SK-N-SH (cell line): ENCODE results near the gene SLC5A2. TPM values are rescaled to one million over a fixed set of nuclear protein-coding genes. Genes with fewer than 3 reads are reported as not detected.

ENCODE experiments used
- CTCF ChIA-PET: fragments of 300-600, 350-600 bp; formaldehyde crosslinking; extraction: SDS; loops from one replicate; lab custom pipeline; 2021; lab: Yijun Ruan, JAX
- POLR2A ChIA-PET: fragments of 350-600 bp; sonication (Branson Sonifier 250); formaldehyde crosslinking; extraction: SDS; loops from one replicate; lab custom pipeline; 2020; ENCODE audit warnings: antibody characterized with exemption, inconsistent platforms; lab: Yijun Ruan, JAX
- DNase-seq: peaks from one replicate; pipeline ENCODE4 v3.0.0; 2012
- H2AFZ ChIP-seq: fragments of 200-600 bp; sonication (generic); 2 replicates; pipeline ENCODE4 v1.8.1; 2016; ENCODE audit warnings: antibody characterized with exemption, mild to moderate bottlenecking, low read depth
- H3F3A ChIP-seq: fragments of 200-600 bp; sonication (generic); replicated peaks from 2 replicates; pipeline ENCODE3; 2016; ENCODE audit warnings: antibody characterized with exemption, mild to moderate bottlenecking; ENCODE audit not compliant: insufficient read depth
- H3K27ac ChIP-seq, 2 experiments: fragments of 200-500 bp in 1 of 2; fragments of 200-600 bp in 1 of 2; sonication (Bioruptor generic) in 1 of 2; sonication (generic), shearing (Covaris generic) in 1 of 2; 2 replicates each; pipeline versions ENCODE4 v1.5.1 to v1.6.1; 2014 to 2016; ENCODE audit warnings: low read depth in 2 of 2, inconsistent platforms in 1 of 2, low read length in 1 of 2, mild to moderate bottlenecking in 1 of 2, mixed read lengths in 1 of 2
- H3K27me3 ChIP-seq: fragments of 200-600 bp; sonication (generic), shearing (Covaris generic); 2 replicates; pipeline ENCODE4 v1.6.1; 2016; ENCODE audit warnings: mixed run types; ENCODE audit not compliant: insufficient read depth
- H3K36me3 ChIP-seq, 2 experiments: fragments of 200-500 bp in 1 of 2; fragments of 200-600 bp in 1 of 2; sonication (Bioruptor generic) in 1 of 2; sonication (generic) in 1 of 2; replicated peaks in 1 of 2; 2 replicates each; pipeline versions ENCODE3 to v1.5.1; 2014 to 2016; ENCODE audit warnings: low read length in 1 of 2, mild to moderate bottlenecking in 1 of 2; ENCODE audit not compliant: insufficient read depth in 2 of 2, control insufficient read depth in 1 of 2
- H3K4me1 ChIP-seq, 2 experiments: fragments of 200-500 bp in 1 of 2; fragments of 200-600 bp in 1 of 2; sonication (Bioruptor generic) in 1 of 2; sonication (generic), shearing (Covaris generic) in 1 of 2; 2 replicates each; pipeline versions ENCODE4 v1.5.1 to v1.6.1; 2014 to 2016; ENCODE audit warnings: low read depth in 1 of 2, low read length in 1 of 2, mixed run types in 1 of 2; ENCODE audit not compliant: insufficient read depth in 2 of 2, control insufficient read depth in 1 of 2
- H3K4me2 ChIP-seq: fragments of 200-600 bp; sonication (generic), shearing (Covaris generic); 2 replicates; pipeline ENCODE4 v1.6.1; 2017; ENCODE audit warnings: mixed run types
- H3K4me3 ChIP-seq, 2 experiments: fragments of 200-500 bp in 1 of 2; fragments of 200-600 bp in 1 of 2; sonication (Bioruptor generic) in 1 of 2; sonication (generic), shearing (Covaris generic) in 1 of 2; 2 replicates each; pipeline versions ENCODE4 v1.5.1 to v1.8.1; 2014 to 2016; ENCODE audit warnings: low read depth in 2 of 2, inconsistent platforms in 1 of 2, low read length in 1 of 2, mild to moderate bottlenecking in 1 of 2, mixed read lengths in 1 of 2, moderate library complexity in 1 of 2
- H3K79me2 ChIP-seq: fragments of 200-600 bp; sonication (generic); 2 replicates; pipeline ENCODE4 v1.8.1; 2017; ENCODE audit warnings: mild to moderate bottlenecking; ENCODE audit not compliant: insufficient read depth
- H3K9ac ChIP-seq: fragments of 200-600 bp; sonication (generic); 2 replicates; pipeline ENCODE4 v1.6.1; 2017; ENCODE audit warnings: mixed run types
- H3K9me2 ChIP-seq: fragments of 200-600 bp; sonication (generic); 2 replicates; pipeline ENCODE4 v1.6.1; 2017; ENCODE audit warnings: mixed run types
- H3K9me3 ChIP-seq: fragments of 200-600 bp; sonication (generic); 2 replicates; pipeline ENCODE4 v1.6.1; 2017; ENCODE audit warnings: mixed run types, mild to moderate bottlenecking, moderate library complexity
- H4K20me1 ChIP-seq: fragments of 200-600 bp; sonication (generic); 2 replicates; pipeline ENCODE4 v1.6.1; 2017; ENCODE audit warnings: mild to moderate bottlenecking, mixed run types; ENCODE audit not compliant: insufficient read depth
- ELF1 ChIP-seq: IDR thresholded peaks from 2 replicates; pipeline ENCODE4 v1.4.0; 2012
- EZH2phosphoT487 ChIP-seq: fragments of 200-600 bp; sonication (generic); IDR thresholded peaks from 2 replicates; pipeline ENCODE4 v1.6.1; 2017; ENCODE audit warnings: low read depth, mixed run types, mild to moderate bottlenecking, antibody characterized with exemption, moderate library complexity, borderline replicate concordance
- FOSL2 ChIP-seq: IDR thresholded peaks from 2 replicates; pipeline ENCODE4 v1.4.0; 2012; ENCODE audit warnings: low read depth, mild to moderate bottlenecking, moderate library complexity, borderline replicate concordance
- FOXJ3 ChIP-seq: sonication (generic); formaldehyde crosslinking; IDR thresholded peaks from 2 replicates; pipeline ENCODE4 v1.5.1; 2020; ENCODE audit warnings: mild to moderate bottlenecking, missing genetic modification reagents
- FOXM1 ChIP-seq: IDR thresholded peaks from 2 replicates; pipeline ENCODE4 v1.4.0; 2012; ENCODE audit warnings: low read depth, mild to moderate bottlenecking
- GABPA ChIP-seq: IDR thresholded peaks from 2 replicates; pipeline ENCODE4 v1.4.0; 2012; ENCODE audit warnings: low read depth, mild to moderate bottlenecking
- IRF3 ChIP-seq: fragments of 150-350 bp; IDR thresholded peaks from 2 replicates; pipeline ENCODE4 v1.6.1; 2016; ENCODE audit warnings: mild to moderate bottlenecking, low read depth, low read length
- MEF2A ChIP-seq: IDR thresholded peaks from 2 replicates; pipeline ENCODE4 v1.4.0; 2012; ENCODE audit warnings: low read depth, borderline replicate concordance
- NFIC ChIP-seq: IDR thresholded peaks from 2 replicates; pipeline ENCODE4 v1.4.0; 2012; ENCODE audit warnings: borderline replicate concordance
- NRF1 ChIP-seq: IDR thresholded peaks from 2 replicates; pipeline ENCODE4 v1.6.1; 2012; ENCODE audit warnings: low read depth, mild to moderate bottlenecking, low read length
- RAD21 ChIP-seq: IDR thresholded peaks from 2 replicates; pipeline ENCODE4 v1.6.1; 2012; ENCODE audit warnings: mild to moderate bottlenecking, low read length
- REST ChIP-seq: IDR thresholded peaks from 2 replicates; pipeline ENCODE4 v1.6.1; 2012; ENCODE audit warnings: mild to moderate bottlenecking, low read depth, low read length, moderate library complexity
- RFX5 ChIP-seq: IDR thresholded peaks from 2 replicates; pipeline ENCODE4 v1.6.1; 2012; ENCODE audit warnings: mild to moderate bottlenecking, improper control_type of control experiment, low read length
- RXRA ChIP-seq: IDR thresholded peaks from 2 replicates; pipeline ENCODE4 v1.4.0; 2012; ENCODE audit warnings: low read depth, mild to moderate bottlenecking, borderline replicate concordance
- TAF1 ChIP-seq: IDR thresholded peaks from 2 replicates; pipeline ENCODE4 v1.6.1; 2012; ENCODE audit warnings: low read depth, mild to moderate bottlenecking, low read length, moderate library complexity, borderline replicate concordance
- TCF12 ChIP-seq: IDR thresholded peaks from 2 replicates; pipeline ENCODE4 v1.4.0; 2012
- USF1 ChIP-seq: IDR thresholded peaks from 2 replicates; pipeline ENCODE4 v1.4.0; 2012; ENCODE audit warnings: low read depth, borderline replicate concordance
- USF2 ChIP-seq: fragments of 150-350 bp; IDR thresholded peaks from 2 replicates; pipeline ENCODE4 v1.6.1; 2017; ENCODE audit warnings: antibody characterized with exemption, low read length, low read depth, borderline replicate concordance
- YY1 ChIP-seq: IDR thresholded peaks from 2 replicates; pipeline ENCODE4 v1.4.0; 2012; ENCODE audit warnings: low read depth, mild to moderate bottlenecking
- ZBTB33 ChIP-seq: IDR thresholded peaks from 2 replicates; pipeline ENCODE4 v1.4.0; 2012; ENCODE audit warnings: low read depth, borderline replicate concordance
- WGBS: methylation state at CpG from one replicate; pipeline ENCODE4 v1.1.6; 2017; ENCODE audit warnings: low lambda C conversion rate; 5-methylcytosine and 5-hydroxymethylcytosine counted together
- polyA plus RNA-seq, 3 experiments: library from polyadenylated mRNA; depleted of rRNA; stranded (reverse); fragments of >200 nt; gene quantifications; 2 replicates each; pipeline ENCODE4 v1.2.3, GENCODE V29; 2012
- TF ChIP-seq, protein P1 (sequence below): fragments of 200-600 bp; sonication (generic); IDR thresholded peaks from 2 replicates; pipeline ENCODE4 v1.6.1; 2017; ENCODE audit warnings: antibody characterized with exemption, mild to moderate bottlenecking, moderate library complexity

Gene SLC5A2
- polyA plus RNA-seq, 1 of the 3 experiments (the other 2 are of a cell fraction), result 0.31 TPM

DNA sequence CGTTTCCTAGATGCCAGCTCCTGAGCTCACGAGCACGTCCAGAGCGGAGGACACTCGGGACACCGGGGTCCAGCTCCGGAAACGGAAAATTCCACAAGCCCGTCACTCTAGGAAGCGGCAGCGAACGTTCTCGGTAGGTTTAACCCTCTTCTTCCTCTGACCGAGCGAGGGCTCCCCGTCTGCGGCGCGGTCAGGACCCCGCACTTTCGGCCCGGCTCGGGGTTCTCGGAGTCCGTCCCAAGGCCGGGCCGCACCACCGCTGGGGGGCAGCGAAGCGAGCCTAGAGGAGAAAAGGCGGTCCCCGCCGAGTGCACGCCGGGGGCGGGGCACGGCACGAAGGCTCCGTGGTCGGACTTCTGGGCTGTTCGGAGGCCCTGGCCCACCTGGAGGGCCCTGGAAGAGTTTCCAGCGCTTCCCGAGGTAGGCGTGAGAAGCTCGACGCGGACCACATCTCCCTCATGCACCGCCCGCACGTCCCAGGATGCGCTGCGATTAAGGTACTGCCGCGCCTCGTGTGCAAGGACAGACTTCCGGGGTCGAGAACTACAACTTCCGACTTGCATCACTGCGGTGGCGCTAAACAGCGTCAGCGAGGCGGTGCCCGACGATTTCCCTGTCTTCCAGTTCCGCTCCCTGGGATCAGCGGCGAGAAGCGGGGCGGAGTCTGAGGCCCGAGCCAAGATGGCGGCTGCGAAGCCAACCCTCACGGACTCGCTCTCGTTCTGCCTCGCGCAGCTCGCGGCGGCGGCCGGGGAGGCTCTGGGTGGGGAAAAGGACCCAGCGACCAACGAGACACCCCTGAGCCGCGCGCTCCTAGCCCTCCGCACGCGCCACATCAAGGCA lies 23.9 kb upstream of the SLC5A2 start, which contains the start of gene ARMC5:
Gene ARMC5, plus strand, starts transcription at position 658 of the 843 bp plus-strand sequence. Its CDS starts 24 bp downstream, at position 682.
- Histone ChIP-seq H2AFZ (peak within 1 kb of the TSS; percentile 82), H3K36me3 (peaks cover 10% of the 10 kb centered on the region in 2 experiments), H3K4me1 (peaks cover 33 to 35% of the 10 kb centered on the region in 2 experiments; a peak in 2 of 4 replicates), H4K20me1 (peaks cover 28% of the 10 kb centered on the region), H3K9me2 (no peaks in the 10 kb centered on the region), H3F3A (peaks cover 14% of the 10 kb centered on the region), H3K79me2 (peaks cover 50% of the 10 kb centered on the region), H3K4me3 (peak within 1 kb of the TSS; percentile 72 to 88), H3K27me3 (no peaks in the 10 kb centered on the region), H3K4me2 (peak within 1 kb of the TSS; percentile 92), H3K9ac (peak within 1 kb of the TSS; percentile 98), H3K9me3 (no peaks in the 10 kb centered on the region), H3K27ac (peak within 1 kb of the TSS; percentile 96 to 97)
- 1% methylated on average over 33 of the region's 91 CpGs for WGBS
- DNase-seq, result peak; percentile 89
- ChIA-PET POLR2A (interaction anchor here (0.7 to 3.6 kb wide), 17 partner anchors 8 to 385 kb away, joined by 3 to 15 read pairs (median 4); partner anchors contain the start of genes FUS, KAT8, RUSF1 and TGFB1I1), CTCF (interaction anchor here (0.8 to 8.0 kb wide), 22 partner anchors 7 to 410 kb away, joined by 3 to 80 read pairs (median 4); partner anchors contain the start of genes FUS, RUSF1, TGFB1I1 and ZNF843)
- TF ChIP-seq GABPA, result peak; percentile 86
- TF ChIP-seq REST, result no peak; the same call in 1 of the 2 replicates
- peak; percentile 97 for TF ChIP-seq YY1
- no peak for TF ChIP-seq FOSL2
- TF ChIP-seq RAD21, result no peak; the same call in 1 of the 2 replicates
- TF ChIP-seq NFIC, result no peak
- no peak for TF ChIP-seq USF2
- no peak; the same call in 1 of the 2 replicates for TF ChIP-seq NRF1
- TF ChIP-seq ELF1, result peak; percentile 99
- 0 out of 2 replicates have a peak, but pooled peaks have one; percentile 54 for TF ChIP-seq ZBTB33
- peak; percentile 96 for TF ChIP-seq TAF1
- no peak for TF ChIP-seq RXRA
- TF ChIP-seq TCF12, result no peak
- no peak for TF ChIP-seq FOXM1
- TF ChIP-seq FOXJ3 (CRISPR knock-in tag), result no peak
- TF ChIP-seq MEF2A, result no peak
- TF ChIP-seq USF1, result no peak
- no peak for TF ChIP-seq RFX5
- no peak for TF ChIP-seq IRF3
- TF ChIP-seq, protein P1, sequence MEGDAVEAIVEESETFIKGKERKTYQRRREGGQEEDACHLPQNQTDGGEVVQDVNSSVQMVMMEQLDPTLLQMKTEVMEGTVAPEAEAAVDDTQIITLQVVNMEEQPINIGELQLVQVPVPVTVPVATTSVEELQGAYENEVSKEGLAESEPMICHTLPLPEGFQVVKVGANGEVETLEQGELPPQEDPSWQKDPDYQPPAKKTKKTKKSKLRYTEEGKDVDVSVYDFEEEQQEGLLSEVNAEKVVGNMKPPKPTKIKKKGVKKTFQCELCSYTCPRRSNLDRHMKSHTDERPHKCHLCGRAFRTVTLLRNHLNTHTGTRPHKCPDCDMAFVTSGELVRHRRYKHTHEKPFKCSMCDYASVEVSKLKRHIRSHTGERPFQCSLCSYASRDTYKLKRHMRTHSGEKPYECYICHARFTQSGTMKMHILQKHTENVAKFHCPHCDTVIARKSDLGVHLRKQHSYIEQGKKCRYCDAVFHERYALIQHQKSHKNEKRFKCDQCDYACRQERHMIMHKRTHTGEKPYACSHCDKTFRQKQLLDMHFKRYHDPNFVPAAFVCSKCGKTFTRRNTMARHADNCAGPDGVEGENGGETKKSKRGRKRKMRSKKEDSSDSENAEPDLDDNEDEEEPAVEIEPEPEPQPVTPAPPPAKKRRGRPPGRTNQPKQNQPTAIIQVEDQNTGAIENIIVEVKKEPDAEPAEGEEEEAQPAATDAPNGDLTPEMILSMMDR, result peak; percentile 73
- no peak for TF ChIP-seq EZH2phosphoT487
